Tibial nerve (tissue), 3 donors: ENCODE data around the gene TMEM35A.

ENCODE experiments used
- CTCF ChIP-seq, 5 experiments: fragments of 200-600 bp in 3 of 5; fragments of 450-650 bp in 2 of 5; sonication (generic) in 3 of 5; IDR thresholded peaks; one replicate each; pipeline ENCODE4 v1.5.1; 2016 to 2019; ENCODE audit warnings: antibody characterized with exemption in 5 of 5, mild to moderate bottlenecking in 3 of 5, moderate library complexity in 2 of 5
- POLR2A ChIP-seq, 2 donors: fragments of 450-650 bp; IDR thresholded peaks; one replicate each; pipeline ENCODE4 v1.6.1; 2017; ENCODE audit warnings: antibody characterized with exemption in 2 of 2, mild to moderate bottlenecking in 2 of 2, moderate library complexity in 2 of 2

GRCh38 chrX:101136235-101136634 is 57.6 kb downstream of the TMEM35A start:
- TF ChIP-seq POLR2A (IDR thresholded peaks at IDR 0.05) (no peak), CTCF (IDR thresholded peaks at IDR 0.05) (no peak)
